Upper lobe of left lung (tissue), 4 donors: ENCODE results near the gene CYTIP.

ENCODE experiments used
- CTCF ChIP-seq, 6 experiments: fragments of 450-650 bp in 4 of 6; fragments of 200-600 bp in 2 of 6; sonication (generic) in 2 of 6; IDR thresholded peaks; one replicate each; pipeline ENCODE4 v1.5.1; 2016 to 2019; ENCODE audit warnings: antibody characterized with exemption in 6 of 6
- POLR2AphosphoS5 ChIP-seq, 2 donors: sonication (generic); formaldehyde crosslinking; IDR thresholded peaks; one replicate each; pipeline ENCODE4 v1.5.1; 2017; ENCODE audit warnings: antibody characterized with exemption in 2 of 2

DNA sequence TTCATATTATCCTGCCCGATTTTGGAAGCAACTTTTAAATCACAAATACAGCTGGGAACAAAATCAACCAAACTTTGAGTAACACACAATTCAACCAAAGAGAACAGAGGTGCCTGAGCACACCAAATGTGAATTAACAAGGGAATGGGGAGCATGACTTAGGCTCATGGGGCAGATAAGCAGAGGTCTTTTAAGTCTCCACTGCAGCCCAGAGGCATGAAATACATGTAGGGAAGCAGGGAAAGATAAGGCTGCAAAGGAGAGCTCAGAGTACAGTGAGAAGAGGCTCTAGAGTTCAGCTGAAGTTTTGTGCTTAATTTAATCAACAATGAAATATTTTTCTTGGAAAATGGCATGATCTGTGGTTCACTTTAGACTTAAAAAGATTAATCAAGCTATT, 49.0 kb downstream of the CYTIP start:
- no peak for TF ChIP-seq POLR2AphosphoS5 (IDR thresholded peaks at IDR 0.05)
- TF ChIP-seq CTCF (IDR thresholded peaks at IDR 0.05) = no peak
